Medulla oblongata (tissue), 1 donor: Measurements from ENCODE around the gene TTC4.
"Not testable (repeated sequence)": the region's sequence is repeated elsewhere in the genome, so short reads cannot be mapped to it uniquely, and the experiment has no call there.

Experiments
- DNase-seq: peaks from one replicate; pipeline ENCODE4 v3.0.0-alpha.2; 2015; ENCODE audit errors: extremely low spot score

The TTC4 gene

DNA sequence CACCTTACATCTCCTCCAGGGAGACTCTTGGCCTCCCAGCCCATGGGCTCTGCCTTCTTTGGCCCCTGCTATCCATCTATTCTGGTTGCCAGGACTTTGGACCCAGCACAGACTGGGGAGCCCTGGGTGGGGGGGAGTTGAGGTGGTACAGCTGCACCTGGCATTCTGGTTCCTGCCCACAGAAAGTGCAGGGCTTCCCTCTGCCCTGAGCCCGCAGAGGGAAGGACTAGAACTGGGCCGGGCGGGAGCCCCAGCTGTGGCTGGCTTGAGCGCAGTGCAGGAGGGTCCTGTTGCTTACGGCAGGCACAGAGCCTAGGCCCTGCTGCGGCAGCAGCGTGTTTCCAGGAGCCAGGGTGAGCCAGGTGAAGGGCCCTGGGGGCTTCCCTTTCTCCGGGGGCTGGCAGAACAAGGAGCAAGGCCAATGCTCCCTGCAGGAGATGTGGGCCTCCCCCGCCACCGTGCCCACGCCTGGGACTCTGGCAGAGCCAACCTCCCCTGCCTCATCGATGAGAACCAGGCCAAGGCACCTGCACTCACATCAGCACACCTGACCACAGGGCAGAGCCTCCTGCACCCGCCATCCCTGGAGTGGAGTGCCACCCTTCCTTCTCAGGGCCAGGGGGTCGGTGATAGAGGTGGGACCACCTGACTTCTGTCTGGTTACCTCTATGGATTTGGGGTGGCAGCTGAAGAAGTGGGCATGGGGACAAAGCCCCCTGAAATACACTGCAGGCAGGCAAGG is 32.6 kb downstream of the TTC4 start:
- no peak for DNase-seq

- DNase-seq, result no peak
Observed at GRCh38 chr1:54750596-54750995, 34.9 kb downstream of the TTC4 start.

GRCh38 chr1:54751426-54751825 is 35.8 kb downstream of the TTC4 start:
- DNase-seq, result no peak

GRCh38 chr1:54754045-54754444 is 38.4 kb downstream of the TTC4 start:
- no peak for DNase-seq

GRCh38 chr1:54754486-54755285 is 39.0 kb downstream of the TTC4 start:
- no peak for DNase-seq

DNA sequence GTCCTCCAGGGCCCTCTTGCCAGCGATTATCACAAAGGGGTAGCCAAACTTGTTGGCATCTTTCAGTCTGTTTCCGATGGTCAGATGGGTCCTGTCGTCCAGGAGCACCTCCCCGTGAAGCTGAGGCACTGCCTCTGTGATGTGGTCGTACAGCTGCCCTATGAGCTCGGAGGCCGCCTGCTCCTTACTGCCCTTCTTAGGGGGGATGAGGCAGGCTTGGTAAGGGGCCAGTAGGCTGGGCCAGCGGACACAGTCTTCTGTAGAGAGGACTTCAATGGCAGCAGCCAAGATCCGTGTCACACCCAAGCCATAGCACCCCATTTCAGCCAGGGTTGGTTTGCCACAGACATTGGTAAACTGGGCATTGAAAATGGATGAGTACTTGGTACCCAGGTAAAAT is 42.2 kb downstream of the TTC4 start:
- no peak for DNase-seq

- DNase-seq, result no peak
Observed at GRCh38 chr1:54758678-54759348, 43.2 kb downstream of the TTC4 start.

- no peak for DNase-seq
Observed at GRCh38 chr1:54763816-54764132, 48.1 kb downstream of the TTC4 start.

GRCh38 chr1:54764133-54764921 is 48.7 kb downstream of the TTC4 start, which contains the start of gene PARS2:
Gene PARS2 (minus strand): TSS chr1:54764523. CDS start chr1:54759161, 5,362 bp downstream.
- DNase-seq, result peak; percentile 100

DNA sequence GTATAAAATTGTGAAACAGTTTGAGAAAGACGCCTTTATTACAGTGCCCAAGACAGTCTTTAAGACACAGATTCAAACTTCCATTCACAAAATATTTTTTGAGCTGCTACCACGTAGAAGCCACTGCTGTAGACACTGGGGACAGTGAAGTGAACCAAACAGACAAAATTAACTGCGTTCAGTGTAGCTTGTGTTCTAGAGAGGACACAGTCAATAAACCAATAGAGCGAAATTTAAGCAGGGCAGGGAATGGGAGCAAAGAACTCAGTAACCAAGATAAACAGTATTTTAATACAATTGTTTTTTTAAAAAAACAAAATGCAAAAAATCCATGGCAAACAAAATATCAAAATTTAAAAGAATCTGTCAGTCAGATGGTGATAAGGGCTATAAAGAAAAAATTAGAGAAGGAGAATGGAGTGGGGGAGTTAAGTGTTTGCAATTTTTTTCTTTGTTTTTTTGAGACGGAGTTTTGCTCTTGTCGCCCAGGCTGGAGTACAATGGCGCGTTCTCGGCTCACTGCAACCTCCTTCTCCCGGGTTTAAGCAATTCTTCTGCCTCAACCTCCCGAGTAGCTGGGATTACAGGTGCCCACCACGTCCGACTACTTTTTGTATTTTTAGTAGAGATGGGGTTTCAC is 49.4 kb downstream of the TTC4 start:
- no peak for DNase-seq

- DNase-seq, result no peak
Observed at GRCh38 chr1:54766726-54767125, 51.1 kb downstream of the TTC4 start.

DNA sequence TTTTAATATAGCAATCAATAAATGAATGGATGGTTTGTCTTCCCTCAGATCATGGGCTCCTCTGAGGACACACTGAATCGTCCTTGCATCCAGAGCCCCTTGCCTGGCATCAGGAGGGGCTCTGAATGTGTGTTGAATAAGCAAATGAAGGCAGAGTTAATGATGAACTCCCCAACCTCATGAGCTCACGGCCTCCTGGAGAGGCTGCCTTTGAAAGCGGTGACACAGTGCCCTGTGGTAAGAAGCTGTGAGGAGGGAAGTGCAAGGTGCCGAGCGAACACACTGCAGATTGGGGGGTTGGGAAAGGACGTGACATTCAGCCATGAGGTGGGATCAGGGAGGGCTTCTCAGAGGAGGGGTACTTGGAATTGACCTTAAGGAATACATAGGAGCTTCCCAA is 51.9 kb downstream of the TTC4 start:
- no peak for DNase-seq

- DNase-seq, result peak; percentile 19
Observed at GRCh38 chr1:54768093-54768492, 52.4 kb downstream of the TTC4 start.

DNA sequence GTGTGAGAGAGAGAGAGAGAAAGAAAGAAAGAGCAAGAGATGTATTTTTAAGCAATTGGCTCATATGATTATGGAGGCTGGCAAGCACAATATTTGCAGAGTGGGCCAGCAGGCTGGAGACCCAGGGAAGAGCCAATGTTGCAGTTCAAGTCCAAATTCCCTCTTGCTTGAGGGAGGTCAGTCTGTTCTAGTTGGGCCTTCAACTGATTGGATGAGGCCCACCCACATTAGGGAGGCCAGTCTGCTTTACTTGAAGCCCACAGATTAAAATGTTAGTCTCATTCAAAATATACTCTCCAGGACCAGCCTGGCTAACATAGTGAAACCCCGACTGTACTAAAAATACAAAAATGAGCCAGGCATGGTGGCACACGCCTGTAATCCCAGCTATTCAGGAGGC is 57.3 kb downstream of the TTC4 start:
- DNase-seq, result no peak

- DNase-seq, result no peak
Observed at GRCh38 chr1:54774820-54775498, 59.3 kb downstream of the TTC4 start.

GRCh38 chr1:54775828-54776721 is 60.4 kb downstream of the TTC4 start:
- not testable (repeated sequence) for DNase-seq

DNA sequence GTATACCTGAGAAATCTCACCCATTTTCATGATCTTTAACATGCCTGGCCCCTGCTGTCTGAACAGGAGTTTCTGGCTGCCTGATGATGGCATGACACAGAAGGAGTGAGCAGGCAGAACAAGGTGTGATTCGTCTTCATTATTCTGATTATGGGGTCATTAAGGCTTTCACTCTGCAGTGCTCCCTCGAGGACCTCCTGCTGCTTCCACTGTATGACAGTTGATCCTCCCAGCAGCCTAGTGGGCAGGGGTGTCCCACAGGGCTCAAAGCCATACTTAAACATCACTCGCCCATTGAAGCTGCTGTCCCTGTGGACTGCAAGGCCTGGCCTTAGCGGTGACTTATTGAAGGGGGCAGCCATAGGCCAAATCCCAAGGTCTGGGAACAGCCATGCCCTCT is 61.4 kb downstream of the TTC4 start:
- no peak for DNase-seq

- DNase-seq, result no peak
Observed at GRCh38 chr1:54777431-54777830, 61.8 kb downstream of the TTC4 start.

- DNase-seq, result no peak
Observed at GRCh38 chr1:54781023-54781723, 65.5 kb downstream of the TTC4 start.
